NCI-H510A treated with DMSO at 0.1 percent for 48 hours (cell line): ENCODE measurements around the gene FCF1.

Experiments used
- DNase-seq: peaks from one replicate; lab custom pipeline; 2025; lab: John Stamatoyannopoulos, UW

Gene FCF1

DNA sequence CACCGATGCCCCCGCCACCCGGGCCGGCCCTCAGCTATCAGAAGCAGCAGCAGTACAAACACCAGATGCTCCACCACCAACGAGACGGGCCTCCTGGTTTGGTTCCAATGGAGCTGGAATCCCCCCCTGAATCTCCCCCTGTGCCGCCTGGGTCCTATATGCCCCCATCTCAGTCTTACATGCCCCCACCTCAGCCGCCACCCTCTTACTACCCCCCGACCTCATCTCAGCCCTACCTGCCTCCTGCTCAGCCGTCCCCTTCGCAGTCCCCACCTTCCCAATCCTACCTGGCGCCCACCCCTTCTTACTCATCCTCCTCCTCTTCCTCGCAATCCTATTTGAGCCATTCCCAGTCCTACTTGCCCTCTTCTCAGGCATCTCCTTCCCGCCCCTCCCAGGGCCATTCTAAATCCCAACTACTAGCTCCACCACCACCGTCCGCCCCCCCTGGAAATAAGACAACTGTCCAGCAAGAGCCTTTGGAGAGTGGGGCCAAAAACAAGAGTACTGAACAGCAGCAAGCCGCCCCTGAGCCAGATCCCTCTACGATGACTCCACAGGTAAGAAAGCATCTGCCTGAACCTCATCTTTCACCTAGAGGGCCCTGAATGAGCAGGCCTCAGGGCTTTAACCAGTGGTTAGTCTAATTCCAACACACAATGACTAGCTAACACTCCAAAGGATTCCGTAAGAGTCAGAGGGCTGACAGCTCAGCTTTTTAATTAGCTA, 51.0 kb downstream of the FCF1 start:
- DNase-seq, result no peak

GRCh38 chr14:74765721-74766120, 52.8 kb downstream of the FCF1 start:
- no peak for DNase-seq

DNA sequence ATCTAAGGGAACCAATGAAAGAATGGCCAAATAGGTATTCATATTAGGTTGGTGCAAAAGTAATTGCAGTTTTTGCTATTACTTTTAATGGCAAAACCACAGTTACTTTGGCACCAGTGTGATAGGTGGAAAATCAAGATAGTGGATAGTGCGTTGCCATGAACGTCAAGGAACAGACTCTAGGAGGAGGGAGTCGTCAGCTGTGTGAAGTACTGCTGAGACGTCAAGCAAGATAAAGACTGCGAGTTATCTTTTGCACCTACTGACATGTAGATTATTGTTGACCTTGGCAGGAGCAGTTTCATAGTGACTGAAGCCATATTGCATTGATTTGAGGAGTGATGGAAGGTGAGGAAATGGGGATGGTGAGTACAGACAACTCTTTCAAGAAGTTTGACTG, 58.5 kb downstream of the FCF1 start:
- no peak for DNase-seq

- DNase-seq, result no peak
Measured at GRCh38 chr14:74784634-74785033, 71.7 kb downstream of the FCF1 start.

- DNase-seq, result no peak
Measured at GRCh38 chr14:74785056-74785613, 72.2 kb downstream of the FCF1 start.

DNA sequence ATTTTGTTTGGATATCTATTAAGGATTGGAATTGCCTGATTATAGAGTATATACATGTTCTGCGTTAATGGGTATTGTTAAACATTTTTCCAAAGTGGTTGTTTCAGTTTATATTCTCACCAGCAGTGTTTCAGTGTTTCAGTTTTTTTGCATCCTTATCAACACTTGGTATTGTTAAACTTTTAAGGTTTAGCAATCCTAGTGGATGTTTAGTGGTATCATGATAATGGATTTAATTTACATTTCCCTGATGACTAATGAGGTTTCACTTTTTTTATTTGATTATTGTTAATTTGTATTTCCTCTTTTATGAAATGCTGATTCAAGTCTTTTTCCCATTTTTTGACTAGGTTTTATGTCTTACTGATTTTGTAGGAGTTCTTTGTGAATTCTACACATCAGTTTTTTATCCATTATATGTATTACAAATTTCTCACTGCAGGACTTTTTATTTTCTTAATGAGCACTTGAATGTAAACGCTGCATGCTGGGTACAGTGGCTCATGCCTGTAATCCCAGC, 73.9 kb downstream of the FCF1 start:
- DNase-seq, result no peak
